CD14-positive monocyte (primary cell): Measurements from ENCODE around the gene ZNF454. TPM values are rescaled to one million over a fixed set of nuclear protein-coding genes. Genes with fewer than 3 reads are reported as not detected.

Experiments
- DNase-seq, 3 donors: peaks; one replicate each; pipeline ENCODE4 v3.0.0-alpha.2; 2011 to 2022
- H2AFZ ChIP-seq: 2 replicates; pipeline ENCODE4 v1.6.0; 2012; ENCODE audit warnings: mild to moderate bottlenecking, low read depth, low read length, inconsistent platforms; ENCODE audit not compliant: insufficient read depth, poor library complexity, severe bottlenecking
- H3K27ac ChIP-seq, 2 donors: 1 replicate in 1 of 2; 2 replicates in 1 of 2; pipeline ENCODE4 v1.5.1; 2012 to 2013; ENCODE audit warnings: low read length in 2 of 2, control low read depth in 1 of 2, inconsistent platforms in 1 of 2, low read depth in 1 of 2, mild to moderate bottlenecking in 1 of 2
- H3K27me3 ChIP-seq, 2 donors: one replicate each; pipeline versions ENCODE4 v1.6.0 to v1.6.1; 2011 to 2013; ENCODE audit warnings: low read length in 2 of 2; ENCODE audit not compliant: control insufficient read depth in 2 of 2, insufficient read depth in 2 of 2
- H3K36me3 ChIP-seq, 2 donors: replicated peaks in 1 of 2; 1 replicate in 1 of 2; 2 replicates in 1 of 2; pipeline versions ENCODE4 v1.5.1 to v1.6.1; 2012 to 2013; ENCODE audit warnings: low read length in 2 of 2, control low read depth in 1 of 2, inconsistent platforms in 1 of 2, mild to moderate bottlenecking in 1 of 2; ENCODE audit not compliant: insufficient read depth in 2 of 2, control insufficient read depth in 1 of 2
- H3K4me1 ChIP-seq, 2 donors: 1 replicate in 1 of 2; 2 replicates in 1 of 2; pipeline versions ENCODE4 v1.5.1 to v1.6.1; 2012 to 2013; ENCODE audit warnings: low read length in 2 of 2, control low read depth in 1 of 2, inconsistent platforms in 1 of 2, mild to moderate bottlenecking in 1 of 2, moderate library complexity in 1 of 2; ENCODE audit not compliant: insufficient read depth in 2 of 2, control insufficient read depth in 1 of 2
- H3K4me2 ChIP-seq: replicated peaks from 2 replicates; pipeline ENCODE3; 2012; ENCODE audit warnings: low read length, moderate library complexity, mild to moderate bottlenecking; ENCODE audit not compliant: poor library complexity, severe bottlenecking; ENCODE audit errors: extremely low read depth
- H3K4me3 ChIP-seq, 3 experiments: fragments of 200-600 bp in 1 of 3; sonication (generic) in 1 of 3; replicated peaks in 1 of 3; 1 replicate in 2 of 3; 2 replicates in 1 of 3; pipeline ENCODE4 v1.5.1; 2011 to 2013; ENCODE audit warnings: low read length in 3 of 3, mild to moderate bottlenecking in 3 of 3, control low read depth in 2 of 3, low read depth in 2 of 3, inconsistent platforms in 1 of 3, moderate library complexity in 1 of 3
- H3K79me2 ChIP-seq: 2 replicates; pipeline ENCODE4 v1.6.0; 2012; ENCODE audit warnings: mild to moderate bottlenecking, control low read depth, inconsistent platforms, low read length, moderate library complexity; ENCODE audit not compliant: insufficient read depth
- H3K9ac ChIP-seq: 2 replicates; pipeline ENCODE4 v1.6.0; 2017; ENCODE audit warnings: low read length, mild to moderate bottlenecking; ENCODE audit not compliant: insufficient read depth, poor library complexity, severe bottlenecking
- H3K9me3 ChIP-seq, 2 donors: replicated peaks in 1 of 2; 1 replicate in 1 of 2; 2 replicates in 1 of 2; pipeline versions ENCODE4 v1.5.1 to v1.6.1; 2012 to 2013; ENCODE audit warnings: low read length in 2 of 2, control low read depth in 1 of 2; ENCODE audit not compliant: control insufficient read depth in 1 of 2, insufficient read depth in 1 of 2
- H4K20me1 ChIP-seq: 2 replicates; pipeline ENCODE4 v1.6.0; 2012; ENCODE audit warnings: mild to moderate bottlenecking, low read length, control low read depth, moderate library complexity; ENCODE audit not compliant: insufficient read depth
- H3K27ac Mint-ChIP-seq, 7 donors: one replicate each; pipeline ENCODE4 v1.8.0; 2020; ENCODE audit warnings: mild to moderate bottlenecking in 7 of 7, mixed read lengths in 7 of 7, moderate library complexity in 6 of 7, inconsistent platforms in 2 of 7
- H3K27me3 Mint-ChIP-seq, 3 donors: one replicate each; pipeline ENCODE4 v1.8.0; 2021 to 2022; ENCODE audit warnings: low read depth in 3 of 3, mild to moderate bottlenecking in 3 of 3, mixed read lengths in 3 of 3, moderate library complexity in 3 of 3, inconsistent platforms in 1 of 3
- H3K36me3 Mint-ChIP-seq, 2 donors: one replicate each; pipeline ENCODE4 v1.8.0; 2020; ENCODE audit warnings: mixed read lengths in 2 of 2, inconsistent platforms in 1 of 2, mild to moderate bottlenecking in 1 of 2
- H3K4me1 Mint-ChIP-seq: one replicate; pipeline ENCODE4 v1.8.0; 2020; ENCODE audit warnings: mild to moderate bottlenecking, mixed read lengths
- H3K4me3 Mint-ChIP-seq, 2 donors: one replicate each; pipeline ENCODE4 v1.8.0; 2020; ENCODE audit warnings: mild to moderate bottlenecking in 2 of 2, mixed read lengths in 2 of 2, moderate library complexity in 1 of 2
- H3K9me3 Mint-ChIP-seq, 7 donors: one replicate each; pipeline ENCODE4 v1.8.0; 2020 to 2022; ENCODE audit warnings: mixed read lengths in 7 of 7, mild to moderate bottlenecking in 6 of 7, moderate library complexity in 6 of 7, inconsistent platforms in 2 of 7
- WGBS: methylation state at CpG from one replicate; pipeline ENCODE4 v1.1.5; 2013; ENCODE audit warnings: missing lambda C conversion rate; ENCODE audit not compliant: insufficient coverage; 5-methylcytosine and 5-hydroxymethylcytosine counted together
- intact Hi-C, 2 donors: fragments of 100-400 bp; cut with micrococcal nuclease; formaldehyde crosslinking; loops; one replicate each; pipeline versions ENCODE4 v1.15.0 to v1.15.1; 2023
- polyA plus RNA-seq, 3 donors: library from polyadenylated mRNA; depleted of rRNA in 1 of 3; unstranded in 2 of 3; stranded (reverse) in 1 of 3; fragments of 300-500 nt in 2 of 3; fragments of >200 nt in 1 of 3; fragmentation: Illumina TruSeq in 2 of 3; gene quantifications; 1 replicate in 2 of 3; 2 replicates in 1 of 3; pipeline ENCODE4 v1.2.3, GENCODE V29; 2012 to 2021
- TF ChIP-seq, protein P1 (sequence below): fragments of 200-600 bp; IDR thresholded peaks from one replicate; pipeline ENCODE4 v1.8.0; 2022; ENCODE audit warnings: antibody characterized with exemption, mild to moderate bottlenecking

ZNF454 gene
- polyA plus RNA-seq, 3 donors, result not detected

DNA sequence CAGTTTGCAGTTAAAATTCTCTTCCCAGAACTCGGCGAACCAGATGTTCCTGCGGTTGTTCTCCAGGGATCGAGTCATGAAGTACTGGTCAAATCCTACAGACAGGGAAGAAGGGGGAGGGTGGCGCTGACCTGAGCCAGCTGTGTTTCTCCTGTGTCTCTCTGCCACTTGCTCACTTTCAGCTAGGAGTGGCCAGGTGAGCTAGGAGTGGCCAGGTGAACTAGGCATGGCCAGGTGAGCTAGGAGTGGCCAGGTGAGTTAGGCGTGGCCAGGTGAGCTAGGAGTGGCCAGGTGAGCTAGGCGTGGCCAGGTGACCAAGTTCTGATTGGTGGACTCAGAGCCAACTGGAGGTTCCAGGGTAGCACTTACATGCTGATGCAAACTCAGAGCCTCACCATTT lies 48.3 kb downstream of the ZNF454 start:
- TF ChIP-seq, protein P1, sequence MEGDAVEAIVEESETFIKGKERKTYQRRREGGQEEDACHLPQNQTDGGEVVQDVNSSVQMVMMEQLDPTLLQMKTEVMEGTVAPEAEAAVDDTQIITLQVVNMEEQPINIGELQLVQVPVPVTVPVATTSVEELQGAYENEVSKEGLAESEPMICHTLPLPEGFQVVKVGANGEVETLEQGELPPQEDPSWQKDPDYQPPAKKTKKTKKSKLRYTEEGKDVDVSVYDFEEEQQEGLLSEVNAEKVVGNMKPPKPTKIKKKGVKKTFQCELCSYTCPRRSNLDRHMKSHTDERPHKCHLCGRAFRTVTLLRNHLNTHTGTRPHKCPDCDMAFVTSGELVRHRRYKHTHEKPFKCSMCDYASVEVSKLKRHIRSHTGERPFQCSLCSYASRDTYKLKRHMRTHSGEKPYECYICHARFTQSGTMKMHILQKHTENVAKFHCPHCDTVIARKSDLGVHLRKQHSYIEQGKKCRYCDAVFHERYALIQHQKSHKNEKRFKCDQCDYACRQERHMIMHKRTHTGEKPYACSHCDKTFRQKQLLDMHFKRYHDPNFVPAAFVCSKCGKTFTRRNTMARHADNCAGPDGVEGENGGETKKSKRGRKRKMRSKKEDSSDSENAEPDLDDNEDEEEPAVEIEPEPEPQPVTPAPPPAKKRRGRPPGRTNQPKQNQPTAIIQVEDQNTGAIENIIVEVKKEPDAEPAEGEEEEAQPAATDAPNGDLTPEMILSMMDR, result no peak
- WGBS, result 96% methylated on average over 7 of the region's 7 CpGs
- Histone ChIP-seq H3K27me3 (peaks cover 0 to 20% of the 10 kb centered on the region in 2 donors), H3K27ac (no peak overlapping the region), H4K20me1 (no peaks in the 10 kb centered on the region), H3K9ac (no peak overlapping the region), H3K4me1 (no peaks in the 10 kb centered on the region), H3K4me2 (no peak overlapping the region), H3K79me2 (no peaks in the 10 kb centered on the region), H2AFZ (no peak overlapping the region), H3K9me3 (peaks cover 73 to 74% of the 10 kb centered on the region in 2 donors), H3K36me3 (no peaks in the 10 kb centered on the region), H3K4me3 (no peak overlapping the region)
- no peak for DNase-seq
- peaks cover 18 to 24% (median 21%) of the 10 kb centered on the region in 3 donors for H3K27me3 Mint-ChIP-seq
- no peaks in the 10 kb centered on the region for H3K4me1 Mint-ChIP-seq
- H3K4me3 Mint-ChIP-seq, result no peak overlapping the region
- peaks cover 57 to 88% (median 78%) of the 10 kb centered on the region in 7 donors for H3K9me3 Mint-ChIP-seq
- H3K36me3 Mint-ChIP-seq, result no peaks in the 10 kb centered on the region
- H3K27ac Mint-ChIP-seq, result no peak overlapping the region
- intact Hi-C loops, result no loop called here

DNA sequence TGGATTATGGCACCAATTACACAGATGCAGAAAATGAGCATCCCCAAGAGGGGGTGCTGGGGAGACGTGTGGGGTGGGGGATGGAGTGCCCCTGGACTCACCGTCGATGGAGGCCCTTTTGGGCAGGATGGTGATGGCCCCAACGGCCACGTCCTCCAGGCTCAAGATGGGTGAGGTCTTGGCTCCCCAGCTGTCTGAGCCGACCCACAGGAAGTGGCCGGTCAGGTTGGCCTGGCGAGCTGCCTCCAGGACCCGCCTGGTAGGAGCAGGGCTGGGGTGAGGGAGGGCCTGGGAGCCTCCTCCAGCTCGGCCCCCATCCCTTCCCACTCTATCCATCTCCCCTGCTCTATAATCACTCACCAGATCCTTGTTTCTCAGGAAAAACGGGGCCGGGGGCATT lies 49.5 kb downstream of the ZNF454 start:
- Mint-ChIP-seq H3K4me1 (no peaks in the 10 kb centered on the region), H3K4me3 (no peak overlapping the region), H3K9me3 (peaks cover 47 to 81% (median 67%) of the 10 kb centered on the region in 7 donors), H3K27me3 (peaks cover 23 to 33% (median 28%) of the 10 kb centered on the region in 3 donors), H3K36me3 (no peaks in the 10 kb centered on the region), H3K27ac (no peak overlapping the region)
- Histone ChIP-seq H3K36me3 (no peaks in the 10 kb centered on the region), H3K4me2 (no peak overlapping the region), H3K9ac (no peak overlapping the region), H3K9me3 (peaks cover 61 to 70% of the 10 kb centered on the region in 2 donors), H3K4me3 (no peak overlapping the region), H2AFZ (no peak overlapping the region), H3K79me2 (no peaks in the 10 kb centered on the region), H3K27ac (no peak overlapping the region), H4K20me1 (no peaks in the 10 kb centered on the region), H3K27me3 (peaks cover 0 to 27% of the 10 kb centered on the region in 2 donors), H3K4me1 (no peaks in the 10 kb centered on the region)
- 88% methylated on average over 7 of the region's 12 CpGs for WGBS
- TF ChIP-seq, protein P1, result no peak
- no peak for DNase-seq
- intact Hi-C loops, result no loop called here
